Small intestine (tissue), 7 donors: ENCODE data around the gene TMEM145. TPM values are rescaled to one million over a fixed set of nuclear protein-coding genes. Genes with fewer than 3 reads are reported as not detected.

ENCODE experiments used
- DNase-seq, 2 donors: peaks; one replicate each; pipeline versions ENCODE4 v3.0.0 to v3.0.0-alpha.2; 2013
- FAIRE-seq: peaks from 2 replicates; lab custom pipeline; 2012; peaks lifted over from hg19 to GRCh38; lab: Jason Lieb, UNC
- H3K27ac ChIP-seq, 3 donors: one replicate each; pipeline ENCODE4 v1.5.1; 2013; ENCODE audit warnings: low read length in 2 of 3, mild to moderate bottlenecking in 2 of 3, control low read depth in 1 of 3, inconsistent platforms in 1 of 3, low read depth in 1 of 3, moderate library complexity in 1 of 3
- H3K27me3 ChIP-seq, 3 donors: one replicate each; pipeline ENCODE4 v1.6.1; 2013; ENCODE audit warnings: low read length in 3 of 3, inconsistent platforms in 1 of 3; ENCODE audit not compliant: control insufficient read depth in 3 of 3, insufficient read depth in 3 of 3
- H3K36me3 ChIP-seq, 3 donors: one replicate each; pipeline ENCODE4 v1.6.1; 2013; ENCODE audit warnings: low read length in 3 of 3, inconsistent platforms in 1 of 3, low read depth in 1 of 3, mild to moderate bottlenecking in 1 of 3, moderate library complexity in 1 of 3; ENCODE audit not compliant: control insufficient read depth in 3 of 3, insufficient read depth in 2 of 3
- H3K4me1 ChIP-seq, 3 donors: one replicate each; pipeline ENCODE4 v1.6.1; 2013; ENCODE audit warnings: low read length in 2 of 3, inconsistent platforms in 1 of 3, low read depth in 1 of 3, mild to moderate bottlenecking in 1 of 3, moderate library complexity in 1 of 3; ENCODE audit not compliant: control insufficient read depth in 3 of 3, insufficient read depth in 2 of 3
- H3K4me3 ChIP-seq, 3 donors: one replicate each; pipeline ENCODE4 v1.5.1; 2013; ENCODE audit warnings: low read length in 3 of 3, control low read depth in 1 of 3, inconsistent platforms in 1 of 3, low read depth in 1 of 3, mild to moderate bottlenecking in 1 of 3, moderate library complexity in 1 of 3
- H3K9me3 ChIP-seq, 2 donors: one replicate each; pipeline ENCODE4 v1.6.1; 2013; ENCODE audit warnings: low read depth in 1 of 2, low read length in 1 of 2; ENCODE audit not compliant: control insufficient read depth in 2 of 2, insufficient read depth in 1 of 2
- WGBS, 3 donors: extraction: QIAGEN DNeasy Blood & Tissue Kit; methylation state at CpG; one replicate each; pipeline ENCODE4 v1.1.7; 2013; 5-methylcytosine and 5-hydroxymethylcytosine counted together
- polyA plus RNA-seq, 4 donors: library from polyadenylated mRNA; stranded (reverse) in 3 of 4; unstranded in 1 of 4; fragments of 200-250 nt in 3 of 4; fragments of 120-200 nt in 1 of 4; gene quantifications; one replicate each; pipeline versions ENCODE4 v1.2.1 to v1.2.3, GENCODE V29; 2013
- donor health status: healthy with polysubstance abuse.
- donor health status: control.
- donor health status: control.
- donor health status: Bipolar disorder and iron deficiency.
- donor health status: healthy.

TMEM145 gene
- polyA plus RNA-seq, 4 donors = 0.83 to 1.1 TPM; not detected in 2

GRCh38 chr19:42290136-42290522, 23.0 kb upstream of the TMEM145 start:
- peaks cover 0 to 49% (median 4%) of the 10 kb centered on the region in 3 donors for H3K4me1 ChIP-seq
- no peak overlapping the region for H3K4me3 ChIP-seq
- DNase-seq (no peak), FAIRE-seq (no peak)
- no peak overlapping the region for H3K27ac ChIP-seq
- peaks cover 22 to 86% (median 23%) of the 10 kb centered on the region in 3 donors for H3K36me3 ChIP-seq
- H3K9me3 ChIP-seq = no peaks in the 10 kb centered on the region
- no peaks in the 10 kb centered on the region for H3K27me3 ChIP-seq
- 83 to 91% (median 84%) methylated on average over 13 of the region's 13 CpGs for WGBS, 3 donors

- 82 to 90% (median 89%) methylated on average over 31 of the region's 31 CpGs for WGBS, 3 donors
- DNase-seq (no peak), FAIRE-seq (no peak)
- H3K36me3 ChIP-seq = peaks cover 22 to 92% (median 23%) of the 10 kb centered on the region in 3 donors
- H3K4me1 ChIP-seq = peaks cover 0 to 42% (median 0%) of the 10 kb centered on the region in 3 donors
- H3K9me3 ChIP-seq = no peaks in the 10 kb centered on the region
- H3K4me3 ChIP-seq = no peak overlapping the region
- H3K27me3 ChIP-seq = no peaks in the 10 kb centered on the region
- no peak overlapping the region for H3K27ac ChIP-seq
Measured at GRCh38 chr19:42290523-42291434, 22.3 kb upstream of the TMEM145 start.

GRCh38 chr19:42291435-42291810, 21.7 kb upstream of the TMEM145 start:
- DNase-seq (peak in 1 of 2 donors; percentile 60), FAIRE-seq (no peak)
- 45 to 57% (median 52%) methylated on average over 9 of the region's 9 CpGs for whole genome bisulfite sequencing, 3 donors
- Histone ChIP-seq H3K27me3 (no peaks in the 10 kb centered on the region), H3K4me1 (peaks cover 0 to 36% (median 0%) of the 10 kb centered on the region in 3 donors), H3K27ac (peak overlapping the region in 1 of 3 donors; percentile 73), H3K36me3 (peaks cover 22 to 95% (median 23%) of the 10 kb centered on the region in 3 donors), H3K4me3 (no peak overlapping the region), H3K9me3 (no peaks in the 10 kb centered on the region)

GRCh38 chr19:42292042-42292960, 20.8 kb upstream of the TMEM145 start:
- no peak overlapping the region for H3K4me3 ChIP-seq
- peaks cover 0 to 33% (median 0%) of the 10 kb centered on the region in 3 donors for H3K4me1 ChIP-seq
- peaks cover 22 to 96% (median 23%) of the 10 kb centered on the region in 3 donors for H3K36me3 ChIP-seq
- H3K9me3 ChIP-seq = no peaks in the 10 kb centered on the region
- DNase-seq (peak in 1 of 2 donors; percentile 89), FAIRE-seq (no peak)
- H3K27me3 ChIP-seq = no peaks in the 10 kb centered on the region
- peak overlapping the region in 1 of 3 donors; percentile 73 for H3K27ac ChIP-seq
- WGBS, 3 donors = 83 to 88% (median 84%) methylated on average over 23 to 27 of the region's 27 CpGs

- H3K27me3 ChIP-seq = no peaks in the 10 kb centered on the region
- WGBS, 3 donors = 90 to 93% (median 92%) methylated on average over 14 of the region's 14 CpGs
- H3K9me3 ChIP-seq = no peaks in the 10 kb centered on the region
- peaks cover 17 to 89% (median 19%) of the 10 kb centered on the region in 3 donors for H3K36me3 ChIP-seq
- FAIRE-seq = no peak
- no peak overlapping the region for H3K27ac ChIP-seq
- H3K4me3 ChIP-seq = no peak overlapping the region
- no peak for DNase-seq
- H3K4me1 ChIP-seq = peaks cover 0 to 33% (median 0%) of the 10 kb centered on the region in 3 donors
Measured at GRCh38 chr19:42292963-42293362, 20.1 kb upstream of the TMEM145 start.

- Histone ChIP-seq H3K27ac (no peak overlapping the region), H3K9me3 (no peaks in the 10 kb centered on the region), H3K4me1 (peaks cover 0 to 33% (median 0%) of the 10 kb centered on the region in 3 donors), H3K36me3 (peaks cover 13 to 84% (median 15%) of the 10 kb centered on the region in 3 donors), H3K4me3 (no peak overlapping the region), H3K27me3 (no peaks in the 10 kb centered on the region)
- 85 to 92% (median 91%) methylated on average over 16 to 17 of the region's 17 CpGs for WGBS, 3 donors
- FAIRE-seq (no peak), DNase-seq (no peak)
Measured at GRCh38 chr19:42293540-42293939, 19.6 kb upstream of the TMEM145 start.

- H3K4me3 ChIP-seq = no peak overlapping the region
- H3K4me1 ChIP-seq = peaks cover 0 to 33% (median 0%) of the 10 kb centered on the region in 3 donors
- H3K9me3 ChIP-seq = no peaks in the 10 kb centered on the region
- H3K36me3 ChIP-seq = peaks cover 13 to 80% (median 15%) of the 10 kb centered on the region in 3 donors
- H3K27me3 ChIP-seq = no peaks in the 10 kb centered on the region
- 93 to 98% (median 94%) methylated on average over 15 of the region's 15 CpGs for WGBS, 3 donors
- no peak overlapping the region for H3K27ac ChIP-seq
- DNase-seq (no peak), FAIRE-seq (no peak)
Measured at GRCh38 chr19:42293948-42294347, 19.2 kb upstream of the TMEM145 start.
